Colonic mucosa (tissue), 4 donors: ENCODE measurements around the gene CRLF2. TPM values are rescaled to one million over a fixed set of nuclear protein-coding genes. Genes with fewer than 3 reads are reported as not detected.
"Not testable (repeated sequence)": the region's sequence is repeated elsewhere in the genome, so short reads cannot be mapped to it uniquely, and the experiment has no call there.

ENCODE experiments used
- DNase-seq: peaks from one replicate; pipeline ENCODE4 v3.0.0-alpha.2; 2020
- H3K27ac ChIP-seq: fragments of 200-600 bp; one replicate; pipeline ENCODE4 v1.8.0; 2021
- H3K27me3 ChIP-seq: fragments of 200-600 bp; one replicate; pipeline ENCODE4 v1.8.0; 2021
- H3K36me3 ChIP-seq: fragments of 200-600 bp; one replicate; pipeline ENCODE4 v1.8.0; 2021
- H3K4me1 ChIP-seq: fragments of 200-600 bp; one replicate; pipeline ENCODE4 v1.8.0; 2021; ENCODE audit warnings: mild to moderate bottlenecking
- H3K4me3 ChIP-seq: fragments of 200-600 bp; one replicate; pipeline ENCODE4 v1.8.0; 2021
- H3K9ac ChIP-seq, 2 donors: one replicate each; pipeline ENCODE4 v1.7.0; 2013; ENCODE audit warnings: control low read depth in 2 of 2, low read depth in 2 of 2, low read length in 2 of 2
- H3K9me3 ChIP-seq: fragments of 200-600 bp; one replicate; pipeline ENCODE4 v1.8.0; 2021
- intact Hi-C: fragments of 100-400 bp; cut with DNase I; formaldehyde crosslinking; loops from one replicate; pipeline ENCODE4 v1.14.1; 2022
- total RNA-seq, 2 donors: library from RNA; stranded (reverse); fragmentation: NEBNext Ultra II Directional in 1 of 2; extraction: Animal tissue kit (Norgen Biotek cat#: 25700) in 1 of 2; gene quantifications; one replicate each; pipeline ENCODE4 v1.2.1, GENCODE V29; 2021
- TF ChIP-seq, protein P1 (sequence below): fragments of 200-600 bp; IDR thresholded peaks from one replicate; pipeline ENCODE4 v1.8.0; 2022; ENCODE audit warnings: antibody characterized with exemption, mild to moderate bottlenecking
- donor health status: healthy.
- donor health status: DM: no; HTN: no; CAD: no.
- donor health status: DM: no; HTN: no; CAD: no.

Gene CRLF2
- total RNA-seq, 2 donors from 2014 or later, result 0.32 TPM; not detected in 1

DNA sequence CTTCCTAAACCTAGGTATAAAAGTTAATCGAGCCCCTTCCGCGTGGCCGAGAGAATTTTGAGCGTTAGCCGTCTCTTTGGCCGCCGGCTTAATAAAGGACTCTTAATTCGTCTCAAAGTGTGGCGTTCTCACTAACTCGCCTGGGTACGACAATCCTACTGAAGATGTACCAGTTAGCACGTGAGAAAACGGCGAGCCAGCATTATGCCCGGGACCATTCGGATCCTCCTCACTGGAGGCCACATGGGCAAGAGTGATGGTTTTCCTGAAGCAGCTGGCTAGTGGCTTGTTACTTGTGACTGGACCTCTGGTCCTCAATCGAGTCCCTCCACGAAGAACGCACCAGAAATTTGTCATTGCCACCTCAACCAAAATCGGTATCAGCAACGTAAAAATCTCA lies 39.0 kb downstream of the CRLF2 start:
- H3K4me1 ChIP-seq, H3K4me3 ChIP-seq, H3K9ac ChIP-seq, H3K9me3 ChIP-seq, DNase-seq, H3K36me3 ChIP-seq, H3K27ac ChIP-seq, H3K27me3 ChIP-seq, intact Hi-C loops: not testable (repeated sequence)

DNA sequence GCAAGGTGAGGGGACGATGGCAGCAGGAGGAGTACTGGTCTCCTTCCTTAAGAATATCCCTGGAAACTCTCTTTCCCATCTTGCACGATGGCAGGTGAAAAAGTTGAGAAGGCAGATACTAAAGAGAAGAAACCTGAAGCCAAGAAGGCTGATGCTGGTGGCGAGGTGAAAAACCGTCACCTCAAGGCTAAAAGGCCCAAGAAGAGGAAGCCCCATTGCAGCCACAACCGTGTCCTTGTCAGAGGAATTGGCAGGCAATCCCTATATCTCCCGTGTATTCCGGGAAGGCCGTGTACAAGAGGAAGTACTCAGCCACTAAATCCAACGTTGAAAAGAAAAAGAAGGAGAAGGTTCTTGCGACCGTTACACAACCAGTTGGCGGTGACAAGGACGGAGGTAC lies 40.0 kb downstream of the CRLF2 start:
- no peak overlapping the region for H3K9ac ChIP-seq
- H3K4me1 ChIP-seq, result no peaks in the 10 kb centered on the region
- DNase-seq, result no peak
- intact Hi-C loops, result no loop called here
- no peak overlapping the region for H3K27ac ChIP-seq
- no peaks in the 10 kb centered on the region for H3K27me3 ChIP-seq
- H3K36me3 ChIP-seq, result no peaks in the 10 kb centered on the region
- no peak overlapping the region for H3K4me3 ChIP-seq
- TF ChIP-seq, protein P1, sequence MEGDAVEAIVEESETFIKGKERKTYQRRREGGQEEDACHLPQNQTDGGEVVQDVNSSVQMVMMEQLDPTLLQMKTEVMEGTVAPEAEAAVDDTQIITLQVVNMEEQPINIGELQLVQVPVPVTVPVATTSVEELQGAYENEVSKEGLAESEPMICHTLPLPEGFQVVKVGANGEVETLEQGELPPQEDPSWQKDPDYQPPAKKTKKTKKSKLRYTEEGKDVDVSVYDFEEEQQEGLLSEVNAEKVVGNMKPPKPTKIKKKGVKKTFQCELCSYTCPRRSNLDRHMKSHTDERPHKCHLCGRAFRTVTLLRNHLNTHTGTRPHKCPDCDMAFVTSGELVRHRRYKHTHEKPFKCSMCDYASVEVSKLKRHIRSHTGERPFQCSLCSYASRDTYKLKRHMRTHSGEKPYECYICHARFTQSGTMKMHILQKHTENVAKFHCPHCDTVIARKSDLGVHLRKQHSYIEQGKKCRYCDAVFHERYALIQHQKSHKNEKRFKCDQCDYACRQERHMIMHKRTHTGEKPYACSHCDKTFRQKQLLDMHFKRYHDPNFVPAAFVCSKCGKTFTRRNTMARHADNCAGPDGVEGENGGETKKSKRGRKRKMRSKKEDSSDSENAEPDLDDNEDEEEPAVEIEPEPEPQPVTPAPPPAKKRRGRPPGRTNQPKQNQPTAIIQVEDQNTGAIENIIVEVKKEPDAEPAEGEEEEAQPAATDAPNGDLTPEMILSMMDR, result no peak
- no peaks in the 10 kb centered on the region for H3K9me3 ChIP-seq

DNA sequence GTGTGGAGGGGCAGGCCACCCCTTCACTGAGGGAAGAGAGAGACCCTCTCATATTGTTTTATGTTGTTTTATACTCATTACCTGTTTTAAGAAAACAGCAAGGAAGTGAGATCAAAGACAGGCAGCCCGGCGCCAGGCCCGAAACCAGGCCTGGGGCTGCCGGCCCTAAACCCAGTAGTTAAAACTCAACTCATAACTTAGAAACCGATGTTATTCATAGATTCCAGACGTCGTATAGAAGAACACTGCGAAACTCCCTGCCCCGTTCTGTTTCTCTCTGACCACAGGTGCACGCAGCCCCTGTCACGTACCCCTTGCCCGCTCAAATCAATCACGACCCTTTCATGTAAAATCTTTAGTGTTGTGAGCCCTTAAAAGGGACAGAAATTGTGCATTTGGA lies 40.5 kb downstream of the CRLF2 start:
- H3K9me3 ChIP-seq, H3K27ac ChIP-seq, H3K9ac ChIP-seq, H3K27me3 ChIP-seq, H3K4me1 ChIP-seq, H3K4me3 ChIP-seq, DNase-seq, H3K36me3 ChIP-seq, intact Hi-C loops: not testable (repeated sequence)

DNA sequence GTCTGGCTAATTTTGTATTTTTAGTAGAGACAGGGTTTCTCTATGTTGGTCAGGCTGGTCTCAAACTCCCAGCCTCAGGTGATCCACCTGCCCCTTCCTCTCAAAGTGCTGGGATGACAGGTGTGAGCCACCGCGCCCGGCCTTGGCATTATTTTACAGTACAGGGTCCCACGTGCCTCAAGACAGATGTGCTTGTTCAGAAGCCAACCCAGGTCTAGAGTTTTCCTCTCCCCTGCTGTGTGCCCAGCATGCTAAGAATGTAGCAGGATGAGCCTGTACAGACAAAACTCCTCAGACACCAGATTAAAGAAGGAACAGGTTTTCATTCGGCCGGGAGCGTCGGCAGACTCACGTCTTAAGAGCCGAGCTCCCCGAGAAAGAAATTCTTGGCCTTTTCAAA lies 42.2 kb downstream of the CRLF2 start:
- intact Hi-C loops, result no loop called here
- Histone ChIP-seq H3K9me3 (no peaks in the 10 kb centered on the region), H3K4me3 (no peak overlapping the region), H3K36me3 (no peaks in the 10 kb centered on the region), H3K4me1 (no peaks in the 10 kb centered on the region), H3K27me3 (no peaks in the 10 kb centered on the region), H3K27ac (no peak overlapping the region), H3K9ac (no peak overlapping the region)
- TF ChIP-seq, protein P1, result no peak
- DNase-seq, result no peak

DNA sequence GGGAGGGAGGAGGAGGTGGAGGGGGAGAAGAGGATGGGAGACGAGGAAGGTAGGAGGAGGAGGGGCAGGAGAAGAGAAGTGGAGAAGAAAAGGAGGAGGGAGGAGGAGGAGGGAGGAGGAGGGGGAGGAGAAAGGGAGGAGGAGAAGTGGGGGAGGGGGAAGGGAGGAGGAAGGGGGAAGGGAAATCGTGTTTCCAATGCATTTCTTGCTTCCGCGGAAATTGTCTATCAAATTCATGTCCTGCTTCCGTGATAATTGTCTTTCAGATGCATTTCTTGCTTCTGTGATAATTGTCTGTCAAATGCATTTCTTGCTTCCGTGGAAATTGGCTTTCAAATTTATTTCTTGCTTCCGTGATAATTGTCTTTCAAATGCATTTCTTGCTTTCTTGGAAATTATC lies 43.3 kb downstream of the CRLF2 start:
- TF ChIP-seq, protein P1, result no peak
- no peak for DNase-seq
- H3K36me3 ChIP-seq, result no peaks in the 10 kb centered on the region
- intact Hi-C loops, result no loop called here
- H3K27me3 ChIP-seq, result no peaks in the 10 kb centered on the region
- H3K9me3 ChIP-seq, result no peaks in the 10 kb centered on the region
- no peak overlapping the region for H3K27ac ChIP-seq
- no peak overlapping the region for H3K4me3 ChIP-seq
- H3K4me1 ChIP-seq, result no peaks in the 10 kb centered on the region
- H3K9ac ChIP-seq, result no peak overlapping the region

DNA sequence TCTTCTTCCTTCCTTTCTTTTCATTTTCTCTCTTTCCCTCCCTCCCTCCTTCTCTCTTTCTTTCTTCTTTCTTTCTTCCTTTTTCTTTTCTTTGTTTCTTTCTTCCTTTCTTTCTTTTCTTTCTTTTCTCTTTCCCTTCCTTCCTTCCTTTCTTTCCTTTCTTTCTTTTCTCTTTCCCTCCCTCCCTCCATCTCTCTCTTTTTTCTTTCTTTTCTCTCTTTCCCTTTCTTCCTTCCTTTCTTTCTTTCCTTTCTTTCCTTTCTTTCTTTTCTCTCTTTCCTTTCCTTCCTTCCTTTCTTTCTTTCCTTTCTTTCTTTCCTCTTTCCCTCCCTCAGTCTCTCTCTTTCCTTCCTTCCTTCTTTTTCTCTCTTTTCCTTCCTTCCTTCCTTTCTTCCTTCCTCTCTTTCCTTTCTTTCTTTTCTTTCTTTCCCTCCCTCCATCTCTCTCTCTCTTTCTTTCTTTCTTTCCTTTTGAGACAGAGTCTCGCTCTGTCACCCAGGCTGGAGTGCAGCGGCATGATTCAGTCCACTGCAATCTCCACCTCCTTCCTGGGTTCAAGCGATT lies 44.4 kb downstream of the CRLF2 start:
- no peaks in the 10 kb centered on the region for H3K27me3 ChIP-seq
- TF ChIP-seq, protein P1, result no peak
- no peak overlapping the region for H3K27ac ChIP-seq
- H3K9ac ChIP-seq, result no peak overlapping the region
- intact Hi-C loops, result no loop called here
- H3K4me3 ChIP-seq, result no peak overlapping the region
- no peaks in the 10 kb centered on the region for H3K4me1 ChIP-seq
- DNase-seq, result no peak
- H3K9me3 ChIP-seq, result no peaks in the 10 kb centered on the region
- H3K36me3 ChIP-seq, result no peaks in the 10 kb centered on the region
